GM23338 (cell line): ENCODE results near the gene HTRA2. TPM values are rescaled to one million over a fixed set of nuclear protein-coding genes. Genes with fewer than 3 reads are reported as not detected.

Experiments
- ATAC-seq: fragments of 200-7000 bp; cut with Tn5 transposase; 3 replicates; pipeline ENCODE4 v1.9.1; 2020
- DNase-seq: peaks from one replicate; pipeline ENCODE4 v3.0.0-alpha.2; 2015; ENCODE audit warnings: low spot score
- H2AFZ ChIP-seq: fragments of 200-600 bp; sonication (generic); 2 replicates; pipeline ENCODE4 v1.8.0; 2016; ENCODE audit warnings: antibody characterized with exemption, mild to moderate bottlenecking, moderate library complexity
- H3F3A ChIP-seq: fragments of 200-600 bp; sonication (generic); replicated peaks from 2 replicates; pipeline ENCODE4 v1.8.0; 2017; ENCODE audit warnings: antibody characterized with exemption, mixed run types, low read depth
- H3K27ac ChIP-seq: fragments of 200-600 bp; sonication (generic); 2 replicates; pipeline ENCODE4 v1.6.1; 2016; ENCODE audit warnings: low read depth
- H3K27me3 ChIP-seq: fragments of 200-600 bp; sonication (generic); 2 replicates; pipeline ENCODE4 v1.8.0; 2016; ENCODE audit warnings: mild to moderate bottlenecking, mixed run types, moderate library complexity; ENCODE audit not compliant: insufficient read depth
- H3K36me3 ChIP-seq: fragments of 200-600 bp; sonication (generic); 2 replicates; pipeline ENCODE4 v1.8.0; 2016; ENCODE audit warnings: mild to moderate bottlenecking; ENCODE audit not compliant: insufficient read depth
- H3K4me1 ChIP-seq: fragments of 200-600 bp; sonication (generic); 2 replicates; pipeline ENCODE4 v1.8.0; 2016; ENCODE audit warnings: mild to moderate bottlenecking, moderate library complexity; ENCODE audit not compliant: insufficient read depth
- H3K4me2 ChIP-seq: fragments of 200-600 bp; sonication (generic); 2 replicates; pipeline ENCODE4 v1.7.1; 2017; ENCODE audit warnings: mixed run types
- H3K4me3 ChIP-seq: fragments of 200-600 bp; sonication (generic); 2 replicates; pipeline ENCODE4 v1.6.1; 2016; ENCODE audit warnings: mixed run types
- H3K79me2 ChIP-seq: fragments of 200-600 bp; sonication (generic); replicated peaks from 2 replicates; pipeline ENCODE4 v1.8.0; 2017; ENCODE audit warnings: mild to moderate bottlenecking; ENCODE audit not compliant: insufficient read depth
- H3K9me2 ChIP-seq: fragments of 200-600 bp; sonication (generic); 2 replicates; pipeline ENCODE4 v1.8.0; 2017; ENCODE audit not compliant: insufficient read depth
- H4K20me1 ChIP-seq: fragments of 200-600 bp; sonication (generic); replicated peaks from 2 replicates; pipeline ENCODE4 v1.8.0; 2017; ENCODE audit warnings: mild to moderate bottlenecking; ENCODE audit not compliant: insufficient read depth
- H3K27ac Mint-ChIP-seq: 2 replicates; pipeline ENCODE4 v1.8.0; 2020; ENCODE audit warnings: inconsistent platforms, mild to moderate bottlenecking, moderate library complexity, mixed read lengths
- H3K27me3 Mint-ChIP-seq: 3 replicates; pipeline ENCODE4 v1.8.0; 2022; ENCODE audit warnings: low read depth, mild to moderate bottlenecking, moderate library complexity, mixed read lengths, inconsistent platforms; ENCODE audit not compliant: insufficient read depth, poor library complexity
- H3K36me3 Mint-ChIP-seq: 3 replicates; pipeline ENCODE4 v1.8.0; 2021; ENCODE audit warnings: low read depth, mild to moderate bottlenecking, inconsistent platforms, moderate library complexity, mixed read lengths
- H3K4me1 Mint-ChIP-seq: 3 replicates; pipeline ENCODE4 v1.8.0; 2020; ENCODE audit warnings: mild to moderate bottlenecking, inconsistent platforms, mixed read lengths
- H3K4me3 Mint-ChIP-seq: 3 replicates; pipeline ENCODE4 v1.8.0; 2021; ENCODE audit warnings: moderate library complexity, mild to moderate bottlenecking, inconsistent platforms, mixed read lengths
- H3K9me3 Mint-ChIP-seq: 3 replicates; pipeline ENCODE4 v1.8.0; 2020; ENCODE audit warnings: moderate library complexity, mild to moderate bottlenecking, inconsistent platforms, mixed read lengths
- CREB1 ChIP-seq: fragments of 250-450 bp; sonication (Bioruptor Pico); IDR thresholded peaks from 2 replicates; pipeline ENCODE4 v1.5.0; 2020; ENCODE audit warnings: low read depth, mild to moderate bottlenecking, moderate library complexity
- EZH2 ChIP-seq: fragments of 200-600 bp; sonication (generic); IDR thresholded peaks from one replicate; pipeline ENCODE4 v1.8.0; 2017; ENCODE audit warnings: antibody characterized with exemption, mild to moderate bottlenecking, low read depth; ENCODE audit not compliant: unreplicated experiment
- EZH2phosphoT487 ChIP-seq: fragments of 200-600 bp; sonication (generic); IDR thresholded peaks from one replicate; pipeline ENCODE4 v1.8.1; 2018; ENCODE audit warnings: antibody characterized with exemption; ENCODE audit not compliant: unreplicated experiment
- JUNB ChIP-seq: IDR thresholded peaks from one replicate; pipeline ENCODE4 v1.6.1; 2016; ENCODE audit warnings: antibody characterized with exemption; ENCODE audit not compliant: unreplicated experiment
- NANOG ChIP-seq: IDR thresholded peaks from 2 replicates; pipeline ENCODE4 v1.6.1; 2016; ENCODE audit warnings: antibody characterized with exemption, borderline replicate concordance
- POLR2AphosphoS5 ChIP-seq: IDR thresholded peaks from 2 replicates; pipeline ENCODE4 v1.6.1; 2016; ENCODE audit warnings: antibody characterized with exemption, low read depth
- REST ChIP-seq: IDR thresholded peaks from one replicate; pipeline ENCODE4 v1.6.1; 2018; ENCODE audit warnings: antibody characterized with exemption; ENCODE audit not compliant: unreplicated experiment
- STAT1 ChIP-seq: IDR thresholded peaks from one replicate; pipeline ENCODE4 v1.6.1; 2016; ENCODE audit warnings: antibody characterized with exemption; ENCODE audit not compliant: unreplicated experiment
- ZNF114 ChIP-seq: fragments of 250-450 bp; sonication (Bioruptor Pico); IDR thresholded peaks from 2 replicates; pipeline ENCODE4 v1.5.0; 2020; ENCODE audit warnings: mild to moderate bottlenecking, moderate library complexity
- ZNF331 ChIP-seq: fragments of 250-450 bp; sonication (Bioruptor Pico); IDR thresholded peaks from 2 replicates; pipeline ENCODE4 v1.5.0; 2020; ENCODE audit warnings: low read depth, mild to moderate bottlenecking, moderate library complexity
- polyA plus RNA-seq: library from polyadenylated mRNA; unstranded; fragments of >200 nt; fragmentation: Nextera tagmentation; extraction: Ambion mirVana; gene quantifications from 2 replicates; pipeline ENCODE4 v1.2.1, GENCODE V29; 2016
- total RNA-seq: library from RNA; depleted of rRNA; stranded (reverse); fragments of >200 nt; shearing (Covaris generic); gene quantifications from 2 replicates; pipeline ENCODE4 v1.2.3, GENCODE V29; 2014
- TF ChIP-seq, protein P1 (sequence below): IDR thresholded peaks from 2 replicates; pipeline ENCODE4 v1.6.1; 2016; ENCODE audit warnings: antibody characterized with exemption

HTRA2 gene
- total and polyA plus RNA-seq, 2 experiments from 2014 or later = 17.8 to 19.7 TPM

DNA sequence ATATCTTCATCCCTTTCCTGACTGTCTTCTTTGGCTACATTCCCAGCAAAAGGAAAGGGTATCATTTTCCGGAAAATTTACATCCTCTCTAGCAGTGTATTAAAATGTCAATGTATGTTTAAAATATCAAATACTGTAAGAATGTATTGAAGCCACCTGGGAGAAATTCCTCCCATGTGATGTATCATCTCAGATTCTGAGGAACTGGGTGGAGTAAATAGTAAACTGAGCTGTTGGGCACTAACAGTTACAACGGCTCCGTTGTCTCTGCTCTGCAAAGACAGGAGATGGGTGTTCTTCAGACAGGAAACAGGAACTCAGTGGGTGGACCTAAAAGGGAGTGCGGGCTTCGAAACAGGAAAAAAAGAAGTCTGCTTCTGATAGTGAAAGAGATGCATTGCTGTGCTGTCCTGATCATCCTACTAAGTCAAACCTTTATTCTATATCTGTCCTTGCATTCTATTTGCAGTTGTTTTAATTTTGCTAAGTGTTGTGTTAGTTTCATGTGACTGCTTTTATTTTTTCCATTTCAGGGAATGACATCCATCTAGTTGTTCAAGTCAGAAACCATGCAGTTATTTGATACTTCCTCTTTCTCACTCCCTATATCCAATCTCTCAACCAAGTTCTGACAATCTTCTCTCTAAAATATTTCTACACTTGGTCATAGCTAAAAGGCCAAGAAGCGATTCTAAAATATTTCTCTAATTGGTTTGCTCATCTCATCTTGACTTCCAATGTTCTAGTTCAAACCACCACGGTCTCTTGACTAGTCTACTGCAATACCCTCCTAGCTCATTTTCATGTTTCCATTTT lies 44.2 kb downstream of the HTRA2 start (continued):
- TF ChIP-seq REST (no peak), EZH2phosphoT487 (no peak), ZNF331 (CRISPR knock-in tag) (no peak), JUNB (no peak)
- TF ChIP-seq, protein P1, sequence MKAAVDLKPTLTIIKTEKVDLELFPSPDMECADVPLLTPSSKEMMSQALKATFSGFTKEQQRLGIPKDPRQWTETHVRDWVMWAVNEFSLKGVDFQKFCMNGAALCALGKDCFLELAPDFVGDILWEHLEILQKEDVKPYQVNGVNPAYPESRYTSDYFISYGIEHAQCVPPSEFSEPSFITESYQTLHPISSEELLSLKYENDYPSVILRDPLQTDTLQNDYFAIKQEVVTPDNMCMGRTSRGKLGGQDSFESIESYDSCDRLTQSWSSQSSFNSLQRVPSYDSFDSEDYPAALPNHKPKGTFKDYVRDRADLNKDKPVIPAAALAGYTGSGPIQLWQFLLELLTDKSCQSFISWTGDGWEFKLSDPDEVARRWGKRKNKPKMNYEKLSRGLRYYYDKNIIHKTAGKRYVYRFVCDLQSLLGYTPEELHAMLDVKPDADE = no peak

DNA sequence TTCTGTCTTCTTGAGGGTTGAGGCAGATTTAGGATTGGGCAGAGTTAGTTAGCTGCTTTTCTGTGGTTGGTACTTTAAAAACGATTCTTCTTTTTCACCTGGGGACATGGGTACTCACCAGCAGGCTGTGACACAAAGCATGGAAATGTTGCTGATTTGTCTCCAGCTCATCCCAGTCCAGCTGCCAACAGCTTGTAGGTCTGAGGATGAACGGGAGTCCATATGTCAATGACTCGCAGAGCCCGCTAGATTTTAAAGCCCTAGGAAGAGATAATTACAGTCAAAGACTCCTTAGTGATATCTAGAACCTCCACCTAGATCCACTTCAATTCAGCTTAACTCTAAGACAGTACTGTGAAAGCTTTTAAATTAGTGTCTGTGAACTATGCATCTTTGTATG lies 45.6 kb downstream of the HTRA2 start:
- no peaks in the 10 kb centered on the region for H3K9me2 ChIP-seq
- H3K79me2 ChIP-seq = no peaks in the 10 kb centered on the region
- no peaks in the 10 kb centered on the region for H3K4me1 ChIP-seq
- H3K36me3 Mint-ChIP-seq = no peaks in the 10 kb centered on the region
- no peak overlapping the region for H3K4me2 ChIP-seq
- ATAC-seq = no peak
- H3K27ac Mint-ChIP-seq = no peak overlapping the region
- no peaks in the 10 kb centered on the region for H3K27me3 ChIP-seq
- H3F3A ChIP-seq = no peaks in the 10 kb centered on the region
- H3K4me3 ChIP-seq = no peak overlapping the region
- H4K20me1 ChIP-seq = no peaks in the 10 kb centered on the region
- no peaks in the 10 kb centered on the region for H3K9me3 Mint-ChIP-seq
- H3K4me1 Mint-ChIP-seq = peaks cover 7% of the 10 kb centered on the region
- no peak overlapping the region for H3K27ac ChIP-seq
- no peaks in the 10 kb centered on the region for H3K36me3 ChIP-seq
- H3K27me3 Mint-ChIP-seq = no peaks in the 10 kb centered on the region
- DNase-seq = no peak
- H3K4me3 Mint-ChIP-seq = no peak overlapping the region
- H2AFZ ChIP-seq = no peak overlapping the region
- TF ChIP-seq CREB1 (CRISPR knock-in tag) (no peak), POLR2AphosphoS5 (no peak), EZH2 (no peak), REST (no peak), EZH2phosphoT487 (no peak), ZNF331 (CRISPR knock-in tag) (no peak), NANOG (no peak), JUNB (no peak), STAT1 (no peak), ZNF114 (CRISPR knock-in tag) (no peak)
